GM12892 (cell line): Measurements from ENCODE around the gene ASPHD1.

Source experiments
- POLR2A ChIP-seq: IDR thresholded peaks from 2 replicates; pipeline ENCODE4 v1.6.1; 2011; ENCODE audit warnings: low read depth, low read length, control low read depth
- POLR2AphosphoS5 ChIP-seq: IDR thresholded peaks from 2 replicates; pipeline ENCODE4 v1.6.1; 2011; ENCODE audit warnings: low read depth, low read length, control low read depth
- TAF1 ChIP-seq: IDR thresholded peaks from 2 replicates; pipeline ENCODE4 v1.6.1; 2011; ENCODE audit warnings: low read depth, mild to moderate bottlenecking, control low read depth, low read length, borderline replicate concordance

- TF ChIP-seq POLR2A: no peak
- TF ChIP-seq POLR2AphosphoS5: no peak
- no peak for TF ChIP-seq TAF1
These were observed 6.7 kb upstream of the ASPHD1 start for GRCh38 chr16:29893553-29893952.
